Esophagus (tissue), 2 donors: ENCODE measurements around the gene NKD2. TPM values are rescaled to one million over a fixed set of nuclear protein-coding genes. Genes with fewer than 3 reads are reported as not detected.
A peak's percentile ranks its signal among the peaks of the same experiment; 100 is the strongest.

Source experiments
- H3K27ac ChIP-seq, 2 donors: one replicate each; pipeline ENCODE4 v1.5.1; 2013; ENCODE audit warnings: low read depth in 2 of 2, mild to moderate bottlenecking in 2 of 2, inconsistent platforms in 1 of 2, low read length in 1 of 2, moderate library complexity in 1 of 2
- H3K27me3 ChIP-seq, 2 donors: one replicate each; pipeline ENCODE4 v1.6.1; 2013; ENCODE audit warnings: low read length in 2 of 2, control low read depth in 1 of 2, mild to moderate bottlenecking in 1 of 2; ENCODE audit not compliant: insufficient read depth in 2 of 2, control insufficient read depth in 1 of 2
- H3K36me3 ChIP-seq, 2 donors: one replicate each; pipeline ENCODE4 v1.6.1; 2013; ENCODE audit warnings: low read length in 1 of 2; ENCODE audit not compliant: control insufficient read depth in 2 of 2, insufficient read depth in 2 of 2
- H3K4me1 ChIP-seq, 2 donors: one replicate each; pipeline ENCODE4 v1.6.1; 2013; ENCODE audit warnings: low read length in 1 of 2; ENCODE audit not compliant: control insufficient read depth in 2 of 2, insufficient read depth in 2 of 2
- H3K4me3 ChIP-seq, 2 donors: one replicate each; pipeline ENCODE4 v1.5.1; 2013; ENCODE audit warnings: low read length in 2 of 2, mild to moderate bottlenecking in 2 of 2, low read depth in 1 of 2, moderate library complexity in 1 of 2
- H3K9me3 ChIP-seq, 2 donors: one replicate each; pipeline ENCODE4 v1.6.1; 2013; ENCODE audit warnings: mild to moderate bottlenecking in 2 of 2, low read depth in 1 of 2, low read length in 1 of 2, moderate library complexity in 1 of 2; ENCODE audit not compliant: control insufficient read depth in 2 of 2, insufficient read depth in 1 of 2
- WGBS, 2 donors: extraction: QIAGEN DNeasy Blood & Tissue Kit; methylation state at CpG; one replicate each; pipeline ENCODE4 v1.1.7; 2013; 5-methylcytosine and 5-hydroxymethylcytosine counted together
- polyA plus RNA-seq, 2 donors: library from polyadenylated mRNA; stranded (reverse); fragments of 200-250 nt; gene quantifications; one replicate each; pipeline ENCODE4 v1.2.3, GENCODE V29; 2013
- donor health status: healthy with polysubstance abuse.
- donor health status: Bipolar disorder and iron deficiency.

NKD2 gene
- polyA plus RNA-seq, 2 donors = 4.2 to 4.5 TPM

- Histone ChIP-seq H3K4me1 (peaks cover 0 to 3% of the 10 kb centered on the region in 2 donors), H3K27me3 (peaks cover 0 to 4% of the 10 kb centered on the region in 2 donors), H3K36me3 (no peaks in the 10 kb centered on the region), H3K27ac (no peak overlapping the region), H3K4me3 (no peak overlapping the region), H3K9me3 (no peaks in the 10 kb centered on the region)
- WGBS, 2 donors = 65 to 71% methylated on average over 16 of the region's 16 CpGs
Measured at GRCh38 chr5:978054-978453, 30.5 kb upstream of the NKD2 start.

- Histone ChIP-seq H3K4me1 (peaks cover 0 to 3% of the 10 kb centered on the region in 2 donors), H3K4me3 (no peak overlapping the region), H3K9me3 (peaks cover 0 to 4% of the 10 kb centered on the region in 2 donors), H3K36me3 (no peaks in the 10 kb centered on the region), H3K27me3 (peaks cover 0 to 4% of the 10 kb centered on the region in 2 donors), H3K27ac (no peak overlapping the region)
- 67 to 72% methylated on average over 10 of the region's 10 CpGs for WGBS, 2 donors
Measured at GRCh38 chr5:978693-979092, 29.9 kb upstream of the NKD2 start.

- H3K36me3 ChIP-seq = no peaks in the 10 kb centered on the region
- no peak overlapping the region for H3K4me3 ChIP-seq
- WGBS, 2 donors = 87% methylated on average over 24 of the region's 24 CpGs
- peaks cover 0 to 4% of the 10 kb centered on the region in 2 donors for H3K9me3 ChIP-seq
- peaks cover 0 to 4% of the 10 kb centered on the region in 2 donors for H3K27me3 ChIP-seq
- H3K27ac ChIP-seq = peak overlapping the region in 1 of 2 donors; percentile 5
- peaks cover 0 to 3% of the 10 kb centered on the region in 2 donors for H3K4me1 ChIP-seq
Measured at GRCh38 chr5:979100-979817, 29.3 kb upstream of the NKD2 start.

GRCh38 chr5:980001-980588 lies 28.5 kb upstream of the NKD2 start:
- H3K27me3 ChIP-seq = peaks cover 0 to 4% of the 10 kb centered on the region in 2 donors
- peaks cover 0 to 4% of the 10 kb centered on the region in 2 donors for H3K9me3 ChIP-seq
- peak overlapping the region; percentile 5 to 8 for H3K27ac ChIP-seq
- 65 to 69% methylated on average over 17 of the region's 17 CpGs for WGBS, 2 donors
- peaks cover 0 to 3% of the 10 kb centered on the region in 2 donors for H3K4me1 ChIP-seq
- no peaks in the 10 kb centered on the region for H3K36me3 ChIP-seq
- H3K4me3 ChIP-seq = no peak overlapping the region

- H3K4me3 ChIP-seq = no peak overlapping the region
- H3K36me3 ChIP-seq = no peaks in the 10 kb centered on the region
- H3K9me3 ChIP-seq = peaks cover 0 to 4% of the 10 kb centered on the region in 2 donors
- 38 to 45% methylated on average over 6 of the region's 6 CpGs for WGBS, 2 donors
- peaks cover 0 to 4% of the 10 kb centered on the region in 2 donors for H3K27me3 ChIP-seq
- no peak overlapping the region for H3K27ac ChIP-seq
- peaks cover 0 to 3% of the 10 kb centered on the region in 2 donors for H3K4me1 ChIP-seq
Measured at GRCh38 chr5:980966-981365, 27.6 kb upstream of the NKD2 start.

GRCh38 chr5:981456-981855 lies 27.1 kb upstream of the NKD2 start:
- Histone ChIP-seq H3K4me3 (no peak overlapping the region), H3K4me1 (peaks cover 0 to 3% of the 10 kb centered on the region in 2 donors), H3K9me3 (peaks cover 0 to 4% of the 10 kb centered on the region in 2 donors), H3K36me3 (no peaks in the 10 kb centered on the region), H3K27me3 (peaks cover 0 to 4% of the 10 kb centered on the region in 2 donors), H3K27ac (no peak overlapping the region)
- WGBS, 2 donors = 78 to 85% methylated on average over 7 of the region's 7 CpGs

- Histone ChIP-seq H3K27me3 (peaks cover 0 to 4% of the 10 kb centered on the region in 2 donors), H3K4me3 (no peak overlapping the region), H3K4me1 (peaks cover 0 to 3% of the 10 kb centered on the region in 2 donors), H3K27ac (no peak overlapping the region), H3K9me3 (peaks cover 0 to 4% of the 10 kb centered on the region in 2 donors), H3K36me3 (no peaks in the 10 kb centered on the region)
- WGBS, 2 donors = 71 to 78% methylated on average over 24 to 27 of the region's 27 CpGs
Measured at GRCh38 chr5:982377-983237, 26.0 kb upstream of the NKD2 start.

- H3K4me1 ChIP-seq = peaks cover 0 to 3% of the 10 kb centered on the region in 2 donors
- WGBS, 2 donors = 94 to 95% methylated on average over 5 to 7 of the region's 7 CpGs
- H3K27me3 ChIP-seq = peaks cover 0 to 4% of the 10 kb centered on the region in 2 donors
- H3K9me3 ChIP-seq = peaks cover 0 to 4% of the 10 kb centered on the region in 2 donors
- H3K4me3 ChIP-seq = no peak overlapping the region
- no peak overlapping the region for H3K27ac ChIP-seq
- no peaks in the 10 kb centered on the region for H3K36me3 ChIP-seq
Measured at GRCh38 chr5:983238-983524, 25.4 kb upstream of the NKD2 start.

GRCh38 chr5:983568-983967 lies 25.0 kb upstream of the NKD2 start:
- no peaks in the 10 kb centered on the region for H3K36me3 ChIP-seq
- H3K4me1 ChIP-seq = peaks cover 0 to 3% of the 10 kb centered on the region in 2 donors
- H3K27ac ChIP-seq = no peak overlapping the region
- peaks cover 0 to 4% of the 10 kb centered on the region in 2 donors for H3K9me3 ChIP-seq
- H3K27me3 ChIP-seq = peaks cover 0 to 4% of the 10 kb centered on the region in 2 donors
- H3K4me3 ChIP-seq = no peak overlapping the region
